ENCODE results near the gene TBC1D5.

Gene TBC1D5

DNA sequence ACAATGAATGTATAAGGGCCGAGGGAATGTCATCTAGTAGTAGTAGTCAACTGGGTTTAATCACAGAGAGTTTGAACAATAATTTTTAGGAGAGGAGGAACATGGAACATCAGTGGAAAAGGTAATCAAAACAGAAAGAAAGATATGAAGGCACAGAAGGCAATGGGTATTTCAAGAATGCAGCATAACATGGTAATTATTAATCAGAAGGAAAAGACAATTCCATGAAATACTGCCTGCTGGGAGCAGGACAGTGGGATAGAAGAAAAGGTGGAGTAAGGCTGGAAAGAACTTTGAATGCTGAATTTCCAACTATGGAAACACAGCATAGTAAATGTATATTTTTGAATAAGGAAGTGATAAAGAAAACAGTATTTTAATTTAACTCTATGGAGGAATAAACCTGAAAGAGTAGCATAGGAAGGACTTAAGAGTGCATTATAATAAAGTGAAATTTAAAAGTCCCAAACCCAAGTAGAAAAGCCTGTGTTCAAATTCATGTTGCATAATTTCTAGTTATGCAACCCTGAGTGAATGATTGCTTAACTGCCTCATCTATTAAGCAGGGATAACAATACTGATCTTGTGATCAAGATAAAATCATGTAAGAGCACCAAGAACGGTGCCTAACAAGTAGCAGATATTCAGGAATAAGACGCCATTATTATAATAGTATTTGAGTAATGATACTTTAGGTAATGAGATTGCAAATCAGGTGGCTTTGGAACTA lies 357.7 kb downstream of the TBC1D5 start:
- no peak for TF ChIP-seq GATA3 (IDR thresholded peaks at IDR 0.05; ENCODE audit: low read depth, low read length)
- TF ChIP-seq GATA2 (IDR thresholded peaks at IDR 0.05; ENCODE audit: low read depth, low read length), result no peak

DNA sequence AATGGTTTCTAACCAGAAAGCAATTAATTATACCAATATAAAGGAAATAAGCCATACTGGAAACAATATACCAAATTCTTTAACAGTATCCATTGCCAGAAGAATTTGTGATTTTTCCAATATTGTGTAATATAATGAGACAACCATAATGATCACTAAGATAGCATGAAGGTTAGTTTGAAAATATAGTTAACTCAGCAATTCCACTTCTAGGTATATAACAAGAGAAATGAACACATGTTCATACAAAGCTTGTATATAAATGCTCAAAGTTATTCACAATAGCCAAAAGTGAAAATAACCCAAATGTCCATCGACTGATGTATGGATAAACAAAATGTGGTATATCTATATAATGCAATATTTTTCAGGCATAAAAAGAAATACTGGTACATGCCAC lies 369.1 kb downstream of the TBC1D5 start:
- TF ChIP-seq GATA3 (IDR thresholded peaks at IDR 0.05; ENCODE audit: low read depth, low read length) (no peak), GATA2 (IDR thresholded peaks at IDR 0.05; ENCODE audit: low read depth, low read length) (no peak)

DNA sequence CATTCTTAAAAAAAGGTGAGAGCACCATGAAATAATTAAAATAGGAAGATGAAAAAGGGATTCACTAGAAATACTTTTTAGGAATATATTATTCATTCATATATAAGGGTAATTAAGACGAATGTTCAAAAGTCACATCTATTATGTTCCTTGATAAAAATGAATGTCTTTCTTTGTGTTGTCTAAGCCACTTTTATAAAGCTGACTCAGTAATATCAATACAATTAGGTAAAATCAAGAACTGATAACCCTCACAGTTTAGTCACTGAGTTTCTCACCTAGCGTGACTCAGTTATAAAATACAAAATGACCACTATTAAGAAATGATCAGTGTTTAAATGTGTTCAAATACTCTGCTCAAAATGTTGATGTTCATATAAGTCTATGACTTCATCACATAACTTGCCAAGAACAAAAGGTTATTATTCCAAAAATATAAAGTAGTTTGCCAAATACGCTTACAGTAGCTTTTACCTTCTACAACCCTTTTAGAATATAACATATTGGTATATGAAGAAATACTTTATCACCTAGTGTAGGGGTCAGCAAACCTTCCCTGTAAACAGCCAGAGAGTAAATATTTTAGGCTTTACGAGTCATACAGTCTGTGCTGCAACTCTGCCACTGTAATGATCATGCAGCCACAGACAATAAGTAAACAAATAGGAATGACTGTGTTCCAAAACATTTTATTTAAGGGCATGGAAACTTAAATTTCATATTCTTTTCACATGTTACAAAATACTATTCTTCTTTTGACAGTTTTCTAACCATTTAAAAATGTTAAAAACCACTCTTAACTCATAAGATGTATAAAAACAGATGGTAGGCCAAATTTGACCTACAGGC lies 369.8 kb downstream of the TBC1D5 start:
- TF ChIP-seq GATA3 (IDR thresholded peaks at IDR 0.05; ENCODE audit: low read depth, low read length) (no peak), GATA2 (IDR thresholded peaks at IDR 0.05; ENCODE audit: low read depth, low read length) (no peak)

DNA sequence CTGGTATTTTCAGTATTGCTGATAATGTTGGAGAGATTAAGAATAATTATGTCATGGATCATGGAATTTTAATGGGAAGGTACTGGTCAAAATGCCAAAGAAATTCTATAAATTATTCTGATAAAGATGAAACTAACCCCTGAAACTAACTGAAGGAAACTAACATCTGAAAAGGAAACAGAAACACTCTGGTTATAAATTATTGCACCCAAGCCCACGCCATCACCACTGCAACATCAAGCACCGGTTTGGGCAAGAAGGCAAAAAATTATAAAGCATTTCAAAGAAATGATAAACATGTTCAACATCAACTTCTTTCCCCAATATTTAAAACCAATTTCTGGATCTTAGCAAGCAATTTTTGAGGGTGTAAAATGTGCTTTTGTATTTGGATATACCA lies 372.5 kb downstream of the TBC1D5 start:
- TF ChIP-seq GATA3 (IDR thresholded peaks at IDR 0.05; ENCODE audit: low read depth, low read length) (no peak), GATA2 (IDR thresholded peaks at IDR 0.05; ENCODE audit: low read depth, low read length) (no peak)

DNA sequence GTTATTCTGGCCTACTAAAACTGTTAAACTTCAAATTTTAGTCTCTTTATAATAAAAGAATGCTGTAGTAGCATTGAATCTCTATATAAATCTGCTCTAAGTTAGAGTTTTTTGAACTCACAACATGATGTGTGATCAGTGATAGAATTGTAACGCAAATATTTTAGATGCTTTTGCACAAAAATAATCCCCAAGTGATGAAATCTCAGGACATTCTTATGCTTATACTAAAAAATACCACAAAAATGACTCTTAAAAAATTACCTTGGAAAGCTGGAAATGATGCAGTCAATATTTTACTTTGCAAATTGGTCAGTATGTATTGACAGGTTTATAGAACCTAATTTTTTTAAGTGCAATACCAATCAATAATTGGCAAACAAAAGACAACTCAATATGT lies 375.3 kb downstream of the TBC1D5 start:
- TF ChIP-seq GATA2 (IDR thresholded peaks at IDR 0.05; ENCODE audit: low read depth, low read length) (no peak), GATA3 (IDR thresholded peaks at IDR 0.05; ENCODE audit: low read depth, low read length) (no peak)

DNA sequence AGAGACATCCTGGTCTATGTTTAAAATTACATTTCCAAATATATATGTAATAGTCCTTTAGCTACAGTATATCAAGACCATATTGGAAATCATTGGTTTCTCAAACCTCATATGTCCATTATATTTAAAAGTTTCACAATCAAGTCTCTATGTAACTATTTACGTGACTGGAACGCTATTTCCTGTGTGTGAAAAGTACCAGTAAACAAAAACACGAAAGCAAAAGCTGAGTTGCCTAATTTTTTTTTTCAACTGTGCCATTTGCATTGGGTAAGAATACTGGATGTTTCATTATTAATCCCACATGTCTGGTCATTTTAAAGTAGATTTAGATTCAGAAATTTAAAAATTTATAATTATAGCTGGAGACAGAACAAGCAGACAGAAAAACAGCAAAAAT lies 381.4 kb downstream of the TBC1D5 start:
- TF ChIP-seq GATA2 (IDR thresholded peaks at IDR 0.05; ENCODE audit: low read depth, low read length), result no peak
- no peak for TF ChIP-seq GATA3 (IDR thresholded peaks at IDR 0.05; ENCODE audit: low read depth, low read length)

DNA sequence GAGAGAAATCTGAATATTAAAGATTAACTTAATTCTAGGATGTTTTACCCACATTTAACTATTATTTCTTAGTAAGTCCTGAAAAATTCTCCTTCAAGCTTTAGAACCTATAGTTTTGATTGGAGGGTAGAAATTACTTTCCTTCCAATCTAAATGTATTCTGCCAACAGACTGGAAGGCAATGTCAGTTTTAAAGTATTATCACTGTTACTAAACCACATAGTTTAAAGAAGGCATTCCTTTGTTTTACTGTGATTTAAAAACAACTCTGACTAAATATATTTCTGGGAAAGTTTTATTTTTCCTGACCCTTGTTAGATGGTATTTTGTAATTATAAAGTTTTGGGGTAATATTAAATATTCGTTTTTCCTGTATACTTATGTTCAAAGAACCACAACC lies 382.5 kb downstream of the TBC1D5 start:
- TF ChIP-seq GATA3 (IDR thresholded peaks at IDR 0.05; ENCODE audit: low read depth, low read length), result no peak
- TF ChIP-seq GATA2 (IDR thresholded peaks at IDR 0.05; ENCODE audit: low read depth, low read length), result no peak

DNA sequence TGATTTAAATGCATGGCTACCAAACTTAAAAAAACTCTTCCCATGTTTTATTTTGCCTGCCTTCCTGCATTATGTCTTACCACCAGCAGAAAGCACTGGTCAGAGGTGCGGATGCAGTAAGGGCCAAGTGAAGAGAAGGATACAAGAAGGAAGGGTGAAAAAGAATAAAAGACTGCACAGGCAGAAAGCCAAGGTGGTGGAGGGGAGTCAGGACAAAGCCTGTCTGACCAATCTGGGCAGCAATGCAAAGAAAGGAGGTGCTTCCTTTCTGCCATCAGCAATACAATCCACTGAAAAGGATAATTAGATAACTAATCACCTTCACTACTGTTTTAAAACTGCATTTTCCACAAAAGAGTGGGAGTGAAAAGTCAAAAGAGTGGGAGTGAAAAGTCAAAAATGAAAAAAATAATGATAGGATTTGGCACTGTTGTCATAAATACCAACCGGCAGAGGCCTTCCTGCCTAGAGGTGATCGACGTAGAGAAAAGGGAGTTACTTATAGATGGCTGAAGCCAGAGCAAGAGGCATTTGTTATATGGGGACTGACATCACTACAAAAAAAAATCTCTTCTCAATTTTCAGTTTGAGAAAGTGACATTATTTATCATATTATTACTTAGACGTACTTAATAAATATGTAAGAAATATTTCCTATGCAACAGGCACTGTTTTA lies 385.3 kb downstream of the TBC1D5 start:
- TF ChIP-seq GATA2 (IDR thresholded peaks at IDR 0.05; ENCODE audit: low read depth, low read length), result no peak
- TF ChIP-seq GATA3 (IDR thresholded peaks at IDR 0.05; ENCODE audit: low read depth, low read length), result no peak

DNA sequence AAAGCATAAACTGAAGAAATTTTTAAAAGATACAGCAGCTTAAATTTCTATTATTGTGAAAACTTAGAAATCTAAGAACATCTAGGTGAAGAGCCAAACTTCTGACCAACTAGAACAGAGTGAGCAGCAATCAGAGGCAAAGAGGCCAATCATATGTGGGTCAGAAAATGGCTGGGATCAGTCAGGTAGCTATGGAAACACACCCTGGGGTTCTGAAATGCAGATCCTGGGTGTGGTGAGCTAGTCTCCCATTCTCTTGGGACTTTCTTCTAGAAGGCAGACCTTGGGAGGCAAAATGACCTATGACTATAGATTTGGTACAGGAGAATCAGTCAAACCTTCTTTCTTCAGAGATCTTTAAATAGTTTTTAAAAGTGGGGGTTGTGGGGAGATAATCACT lies 385.8 kb downstream of the TBC1D5 start:
- no peak for TF ChIP-seq GATA3 (IDR thresholded peaks at IDR 0.05; ENCODE audit: low read depth, low read length)
- no peak for TF ChIP-seq GATA2 (IDR thresholded peaks at IDR 0.05; ENCODE audit: low read depth, low read length)

DNA sequence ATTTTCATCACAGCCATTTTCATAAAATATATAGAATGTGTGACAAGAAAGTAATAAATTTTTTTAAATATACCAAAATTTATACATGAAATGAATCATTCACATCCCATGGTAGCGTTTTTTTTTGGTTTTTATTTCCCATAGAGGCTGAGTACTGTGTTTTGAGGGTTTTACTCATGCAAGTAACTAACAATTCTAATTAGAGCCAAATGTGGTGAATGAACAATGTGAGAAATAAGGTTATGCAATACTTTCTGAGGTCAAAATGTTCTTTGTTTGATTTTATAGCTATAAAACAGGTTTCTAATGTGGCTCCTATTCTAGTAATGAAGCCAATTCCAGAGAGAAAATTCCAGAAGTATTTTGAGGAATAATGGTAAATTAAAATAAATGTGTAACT lies 386.8 kb downstream of the TBC1D5 start:
- TF ChIP-seq GATA2 (IDR thresholded peaks at IDR 0.05; ENCODE audit: low read depth, low read length) (no peak), GATA3 (IDR thresholded peaks at IDR 0.05; ENCODE audit: low read depth, low read length) (no peak)

DNA sequence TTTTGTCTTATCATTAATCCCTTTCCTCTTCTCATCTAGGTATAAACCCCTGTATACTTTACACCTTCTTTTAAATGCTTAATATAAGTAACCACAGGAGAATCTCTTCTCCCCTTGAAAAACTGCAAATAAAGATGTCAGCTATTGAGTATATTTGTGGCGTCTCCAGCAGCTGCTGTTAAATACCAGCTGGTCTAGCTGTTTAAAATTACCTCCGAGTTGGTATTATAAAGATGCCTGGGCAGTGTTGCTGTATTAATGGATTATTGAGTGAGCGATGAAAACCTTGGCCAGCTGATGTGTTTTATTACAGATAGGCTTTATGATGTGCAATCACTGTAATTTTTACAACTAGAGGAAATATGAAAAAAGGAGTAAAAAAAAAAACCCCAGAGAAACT lies 388.1 kb downstream of the TBC1D5 start:
- TF ChIP-seq GATA3 (IDR thresholded peaks at IDR 0.05; ENCODE audit: low read depth, low read length) (no peak), GATA2 (IDR thresholded peaks at IDR 0.05; ENCODE audit: low read depth, low read length) (no peak)

DNA sequence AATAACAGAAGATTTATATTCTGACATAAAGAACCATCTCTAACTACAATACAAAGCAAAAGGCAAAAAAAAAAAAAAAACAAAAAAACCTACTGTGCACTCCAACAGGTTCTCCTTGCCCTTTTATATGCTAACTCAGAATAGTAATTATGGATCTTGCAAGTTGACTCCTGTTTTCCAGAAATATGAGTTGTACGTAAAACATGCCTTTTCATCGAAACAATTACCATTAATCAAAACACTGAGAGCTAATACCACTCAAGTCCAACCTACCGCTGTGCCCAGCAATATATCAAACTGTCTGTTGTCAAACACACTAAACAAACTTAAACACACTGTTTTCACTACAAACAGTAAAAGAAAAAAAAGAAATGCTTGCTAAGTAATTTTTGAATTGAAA lies 389.8 kb downstream of the TBC1D5 start:
- TF ChIP-seq GATA3 (IDR thresholded peaks at IDR 0.05; ENCODE audit: low read depth, low read length) (no peak), GATA2 (IDR thresholded peaks at IDR 0.05; ENCODE audit: low read depth, low read length) (no peak)

DNA sequence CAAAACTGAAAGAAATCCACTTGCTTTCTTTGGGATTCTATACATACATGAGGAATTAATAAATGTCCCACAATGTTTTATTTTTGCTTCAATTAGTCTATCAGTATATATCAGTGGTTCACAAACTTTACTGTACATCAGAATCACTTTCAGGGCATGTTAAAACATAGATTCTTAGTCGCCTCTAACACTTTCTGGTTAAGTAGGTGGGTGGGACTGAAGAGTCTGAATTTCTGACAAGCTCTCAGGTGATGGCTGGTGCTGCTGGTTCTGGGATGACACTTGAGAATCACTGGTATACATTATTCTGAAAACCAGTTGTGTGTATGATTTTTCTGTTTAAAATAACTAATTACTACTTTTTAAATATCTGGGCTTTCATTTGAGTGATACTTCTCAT lies 393.3 kb downstream of the TBC1D5 start:
- no peak for TF ChIP-seq GATA2 (IDR thresholded peaks at IDR 0.05; ENCODE audit: low read depth, low read length)
- TF ChIP-seq GATA3 (IDR thresholded peaks at IDR 0.05; ENCODE audit: low read depth, low read length), result no peak

DNA sequence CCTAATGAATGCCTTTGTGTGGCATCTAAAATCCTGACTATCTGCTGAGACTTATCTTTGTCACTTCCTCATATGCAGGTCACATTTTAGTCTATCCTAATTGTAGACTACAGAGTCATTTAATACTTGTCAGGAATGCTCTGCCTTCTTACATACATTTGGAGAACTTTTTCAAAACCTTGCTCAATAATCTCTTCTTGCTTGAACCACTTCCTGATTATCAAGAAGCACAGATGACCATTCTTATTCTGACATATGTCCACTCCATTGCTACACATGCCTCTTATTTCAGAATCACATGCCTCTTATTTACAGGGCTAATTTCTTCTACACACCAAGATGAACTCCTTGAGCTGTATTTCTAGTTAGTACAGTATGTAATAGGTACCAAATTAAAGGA lies 400.3 kb downstream of the TBC1D5 start:
- TF ChIP-seq GATA3 (IDR thresholded peaks at IDR 0.05; ENCODE audit: low read depth, low read length) (no peak), GATA2 (IDR thresholded peaks at IDR 0.05; ENCODE audit: low read depth, low read length) (no peak)
